Smooth muscle cell (in vitro differentiated cells): Measurements from ENCODE around the gene L1CAM. TPM values are rescaled to one million over a fixed set of nuclear protein-coding genes. Genes with fewer than 3 reads are reported as not detected.
"Not testable (repeated sequence)": the region's sequence is repeated elsewhere in the genome, so short reads cannot be mapped to it uniquely, and the experiment has no call there.

ENCODE experiments used
- DNase-seq: peaks from one replicate; lab custom pipeline; 2025; ENCODE audit not compliant: unreplicated experiment; lab: John Stamatoyannopoulos, UW
- H2AFZ ChIP-seq: fragments of 200-600 bp; sonication (generic); 2 replicates; pipeline ENCODE4 v1.6.0; 2016; ENCODE audit warnings: antibody characterized with exemption, low read depth, mild to moderate bottlenecking
- H3F3A ChIP-seq: fragments of 200-600 bp; sonication (generic); 2 replicates; pipeline ENCODE4 v1.6.0; 2017; ENCODE audit warnings: antibody characterized with exemption, low read depth
- H3K27ac ChIP-seq: fragments of 200-600 bp; sonication (generic); 2 replicates; pipeline ENCODE4 v1.5.1; 2016; ENCODE audit warnings: low read depth, mild to moderate bottlenecking
- H3K27me3 ChIP-seq: fragments of 200-600 bp; sonication (generic); 2 replicates; pipeline ENCODE4 v1.6.1; 2016; ENCODE audit warnings: low read depth, mild to moderate bottlenecking
- H3K36me3 ChIP-seq: fragments of 200-600 bp; sonication (generic); 2 replicates; pipeline ENCODE4 v1.5.1; 2016; ENCODE audit warnings: low read depth
- H3K4me1 ChIP-seq: fragments of 200-600 bp; sonication (generic); 2 replicates; pipeline ENCODE4 v1.5.1; 2016; ENCODE audit warnings: low read depth
- H3K4me2 ChIP-seq: fragments of 200-600 bp; sonication (generic); 2 replicates; pipeline ENCODE4 v1.6.0; 2016; ENCODE audit warnings: mild to moderate bottlenecking
- H3K4me3 ChIP-seq: fragments of 200-600 bp; sonication (generic); 2 replicates; pipeline ENCODE4 v1.5.1; 2016; ENCODE audit warnings: mild to moderate bottlenecking
- H3K79me2 ChIP-seq: fragments of 200-600 bp; sonication (generic); 2 replicates; pipeline ENCODE4 v1.6.0; 2016; ENCODE audit warnings: low read depth, mild to moderate bottlenecking
- H3K9ac ChIP-seq: fragments of 200-600 bp; sonication (generic); 2 replicates; pipeline ENCODE4 v1.6.0; 2016; ENCODE audit warnings: low read depth
- H3K9me3 ChIP-seq: fragments of 200-600 bp; sonication (generic); replicated peaks from 2 replicates; pipeline ENCODE4 v1.5.1; 2016; ENCODE audit warnings: low read depth
- H4K20me1 ChIP-seq: fragments of 200-600 bp; sonication (generic); 2 replicates; pipeline ENCODE4 v1.6.0; 2016; ENCODE audit warnings: low read depth
- CTCF ChIP-seq: fragments of 200-600 bp; sonication (generic); IDR thresholded peaks from 2 replicates; pipeline ENCODE4 v1.5.1; 2017; ENCODE audit warnings: borderline replicate concordance, mild to moderate bottlenecking, antibody characterized with exemption; ENCODE audit not compliant: insufficient read depth, poor library complexity, severe bottlenecking
- WGBS: methylation state at CpG from one replicate; pipeline ENCODE4 v1.1.7; 2016; ENCODE audit warnings: low lambda C conversion rate; 5-methylcytosine and 5-hydroxymethylcytosine counted together
- polyA plus RNA-seq: library from polyadenylated mRNA; unstranded; fragments of >200 nt; fragmentation: Nextera tagmentation; extraction: Ambion mirVana; gene quantifications from 2 replicates; pipeline ENCODE4 v1.2.1, GENCODE V29; 2016
- total RNA-seq: library from RNA; depleted of rRNA; stranded (reverse); fragments of >200 nt; gene quantifications from 2 replicates; pipeline ENCODE4 v1.2.3, GENCODE V29; 2014

L1CAM gene
- total and polyA plus RNA-seq, 2 experiments from 2014 or later: 27.2 to 68.7 TPM

- no peak for DNase-seq
- Histone ChIP-seq H3K4me2 (no peak overlapping the region), H3K79me2 (no peaks in the 10 kb centered on the region), H3K4me1 (no peaks in the 10 kb centered on the region), H3K27me3 (no peaks in the 10 kb centered on the region), H3F3A (no peaks in the 10 kb centered on the region), H4K20me1 (no peaks in the 10 kb centered on the region), H2AFZ (no peak overlapping the region), H3K9me3 (no peaks in the 10 kb centered on the region), H3K36me3 (no peaks in the 10 kb centered on the region), H3K9ac (no peak overlapping the region), H3K4me3 (no peak overlapping the region), H3K27ac (no peak overlapping the region)
- 87% methylated on average over 7 of the region's 7 CpGs for WGBS
- no peak for TF ChIP-seq CTCF
Observed at GRCh38 chrX:153820601-153821000, 65.4 kb downstream of the L1CAM start.

- Histone ChIP-seq H2AFZ (no peak overlapping the region), H3K36me3 (no peaks in the 10 kb centered on the region), H3K79me2 (no peaks in the 10 kb centered on the region), H3K4me2 (peak overlapping the region; percentile 78), H3K9me3 (no peaks in the 10 kb centered on the region), H3K27ac (no peak overlapping the region), H3K9ac (no peak overlapping the region), H3K4me1 (no peaks in the 10 kb centered on the region), H4K20me1 (no peaks in the 10 kb centered on the region), H3K4me3 (peak overlapping the region; percentile 54), H3K27me3 (no peaks in the 10 kb centered on the region), H3F3A (no peaks in the 10 kb centered on the region)
- no peak for DNase-seq
- 47% methylated on average over 23 of the region's 23 CpGs for WGBS
- TF ChIP-seq CTCF: no peak
Observed at GRCh38 chrX:153819384-153820040, 66.5 kb downstream of the L1CAM start.

- Histone ChIP-seq H3F3A (no peaks in the 10 kb centered on the region), H3K4me1 (no peaks in the 10 kb centered on the region), H3K4me3 (peak overlapping the region; percentile 54), H3K36me3 (no peaks in the 10 kb centered on the region), H3K27ac (no peak overlapping the region), H2AFZ (no peak overlapping the region), H3K4me2 (peak overlapping the region; percentile 78), H4K20me1 (no peaks in the 10 kb centered on the region), H3K27me3 (no peaks in the 10 kb centered on the region), H3K9ac (no peak overlapping the region), H3K9me3 (no peaks in the 10 kb centered on the region), H3K79me2 (no peaks in the 10 kb centered on the region)
- 27% methylated on average over 59 of the region's 67 CpGs for WGBS
- TF ChIP-seq CTCF: no peak
- DNase-seq: no peak
Observed at GRCh38 chrX:153818571-153819383, 67.2 kb downstream of the L1CAM start.

GRCh38 chrX:153818064-153818463 lies 67.9 kb downstream of the L1CAM start:
- 92% methylated on average over 9 of the region's 9 CpGs for WGBS
- H3K36me3 ChIP-seq, H3K9me3 ChIP-seq, H2AFZ ChIP-seq, H3K79me2 ChIP-seq, H3K4me2 ChIP-seq, H3K4me3 ChIP-seq, H3F3A ChIP-seq, DNase-seq, H3K4me1 ChIP-seq, H4K20me1 ChIP-seq, H3K27me3 ChIP-seq, H3K9ac ChIP-seq, H3K27ac ChIP-seq: not testable (repeated sequence)
